Left lung (tissue), 10 donors: ENCODE data around the gene MYO15A. TPM values are rescaled to one million over a fixed set of nuclear protein-coding genes. Genes with fewer than 3 reads are reported as not detected.

Experiments
- ATAC-seq: fragments of 200-7000 bp; cut with Tn5 transposase; one replicate; pipeline ENCODE4 v1.9.1; 2020; ENCODE audit warnings: moderate library complexity
- DNase-seq, 4 donors: peaks; one replicate each; pipeline ENCODE4 v3.0.0-alpha.2; 2013 to 2020
- H3K27ac ChIP-seq, 2 donors: fragments of 200-600 bp; sonication (generic) in 1 of 2; one replicate each; pipeline versions ENCODE4 v1.5.0 to v1.8.0; 2020 to 2021
- H3K27me3 ChIP-seq, 2 donors: fragments of 200-600 bp; sonication (generic) in 1 of 2; one replicate each; pipeline versions ENCODE4 v1.5.0 to v1.8.0; 2020 to 2021
- H3K36me3 ChIP-seq, 2 donors: fragments of 200-600 bp; sonication (generic) in 1 of 2; one replicate each; pipeline versions ENCODE4 v1.5.0 to v1.8.0; 2020 to 2021
- H3K4me1 ChIP-seq, 2 donors: fragments of 200-600 bp; one replicate each; pipeline ENCODE4 v1.8.0; 2021
- H3K4me3 ChIP-seq, 2 donors: fragments of 200-600 bp; sonication (generic) in 1 of 2; one replicate each; pipeline versions ENCODE4 v1.5.0 to v1.8.0; 2020 to 2021; ENCODE audit warnings: mild to moderate bottlenecking in 1 of 2
- H3K9me3 ChIP-seq, 2 donors: fragments of 200-600 bp; sonication (generic) in 1 of 2; one replicate each; pipeline versions ENCODE4 v1.5.0 to v1.8.0; 2020 to 2021
- CTCF ChIP-seq, 2 donors: fragments of 200-600 bp; sonication (generic) in 1 of 2; IDR thresholded peaks; one replicate each; pipeline versions ENCODE4 v1.5.0 to v1.8.0; 2021; ENCODE audit warnings: antibody characterized with exemption in 2 of 2
- intact Hi-C, 2 donors: fragments of 100-400 bp; cut with DNase I; formaldehyde crosslinking; loops; one replicate each; pipeline versions ENCODE4 v1.11.2 to v1.14.2; 2022
- polyA plus RNA-seq, 6 donors: library from polyadenylated mRNA; unstranded; fragments of 120-200 nt; gene quantifications; one replicate each; pipeline ENCODE4 v1.2.1, GENCODE V29; 2013; ENCODE audit not compliant: insufficient read length in 6 of 6
- total RNA-seq, 2 donors: library from RNA; stranded (reverse); fragmentation: NEBNext Ultra II Directional; extraction: Animal tissue kit (Norgen Biotek cat#: 25700); gene quantifications; one replicate each; pipeline ENCODE4 v1.2.1, GENCODE V29; 2021
- donor health status: DM: no; HTN: yes; CAD: no.
- donor health status: DM: no; HTN: no; CAD: no.

The MYO15A gene
- total and polyA plus RNA-seq, 8 donors: 1.3 to 3.2 (median 2.6) TPM

- no peak overlapping the region for H3K27ac ChIP-seq
These were observed 12.8 kb downstream of the MYO15A start for GRCh38 chr17:18121144-18121910.

GRCh38 chr17:18122990-18123753 is 14.6 kb downstream of the MYO15A start:
- DNase-seq (peak in 1 of 4 donors; percentile 43), ATAC-seq (no peak)
- Histone ChIP-seq H3K4me3 (no peak overlapping the region), H3K36me3 (no peaks in the 10 kb centered on the region), H3K4me1 (no peaks in the 10 kb centered on the region), H3K27me3 (peaks cover 0 to 4% of the 10 kb centered on the region in 2 donors), H3K9me3 (peaks cover 0 to 19% of the 10 kb centered on the region in 2 donors), H3K27ac (no peak overlapping the region)
- TF ChIP-seq CTCF (IDR thresholded peaks at IDR 0.05): no peak
- intact Hi-C loops: no loop called here

More at GRCh38 chr17:18121144-18121910, 12.8 kb downstream of the MYO15A start:
- Histone ChIP-seq H3K36me3 (no peaks in the 10 kb centered on the region), H3K27me3 (peaks cover 0 to 4% of the 10 kb centered on the region in 2 donors), H3K4me3 (no peak overlapping the region), H3K4me1 (no peaks in the 10 kb centered on the region), H3K9me3 (peaks cover 0 to 19% of the 10 kb centered on the region in 2 donors)
- ATAC-seq (no peak), DNase-seq (peak in 1 of 4 donors; percentile 60)
- intact Hi-C loops: no loop called here
- TF ChIP-seq CTCF (IDR thresholded peaks at IDR 0.05): no peak

- intact Hi-C loops: no loop called here
These were observed 16.0 kb downstream of the MYO15A start for GRCh38 chr17:18124345-18125126.

GRCh38 chr17:18129041-18129502 is 20.5 kb downstream of the MYO15A start:
- DNase-seq: peak in 2 of 4 donors; percentile 27 to 79
- no peak for TF ChIP-seq CTCF (IDR thresholded peaks at IDR 0.05)
- Histone ChIP-seq H3K27me3 (no peaks in the 10 kb centered on the region), H3K4me1 (no peaks in the 10 kb centered on the region), H3K4me3 (no peak overlapping the region), H3K9me3 (no peaks in the 10 kb centered on the region), H3K27ac (no peak overlapping the region), H3K36me3 (no peaks in the 10 kb centered on the region)
- ATAC-seq: peak; percentile 91
- intact Hi-C loops: no loop called here

More at GRCh38 chr17:18124345-18125126, 16.0 kb downstream of the MYO15A start:
- H3K27me3 ChIP-seq: peaks cover 0 to 4% of the 10 kb centered on the region in 2 donors
- no peak overlapping the region for H3K27ac ChIP-seq
- peaks cover 0 to 9% of the 10 kb centered on the region in 2 donors for H3K9me3 ChIP-seq
- DNase-seq (peak in 2 of 4 donors; percentile 27 to 45), ATAC-seq (no peak)
- no peaks in the 10 kb centered on the region for H3K36me3 ChIP-seq
- H3K4me1 ChIP-seq: no peaks in the 10 kb centered on the region
- TF ChIP-seq CTCF (IDR thresholded peaks at IDR 0.05): no peak
- H3K4me3 ChIP-seq: no peak overlapping the region
